HG03280 (cell line): ENCODE results near the gene LGMN.

Source experiments
- ATAC-seq: cut with Tn5 transposase; IDR thresholded peaks from one replicate; pipeline ENCODE4 v1.9.1; 2021; ENCODE audit warnings: mild to moderate bottlenecking, moderate library complexity; ENCODE audit not compliant: unreplicated experiment

Gene LGMN

GRCh38 chr14:92656306-92657081, 91.9 kb downstream of the LGMN start:
- ATAC-seq: no peak

- no peak for ATAC-seq
Measured at GRCh38 chr14:92655419-92656201, 92.8 kb downstream of the LGMN start.

- ATAC-seq: no peak
Measured at GRCh38 chr14:92654239-92654901, 94.1 kb downstream of the LGMN start.
